PC-3 (cell line): Measurements from ENCODE around the gene CTDNEP1.

Experiments
- EZH2 ChIP-seq: fragments of 300-600 bp; sonication (generic); IDR thresholded peaks from one replicate; pipeline ENCODE4 v1.6.1; 2017; ENCODE audit warnings: antibody characterized with exemption, mild to moderate bottlenecking, low read length; ENCODE audit not compliant: unreplicated experiment
- EZH2phosphoT487 ChIP-seq: fragments of 300-600 bp; sonication (generic); IDR thresholded peaks from 2 replicates; pipeline ENCODE4 v1.6.1; 2018; ENCODE audit warnings: mild to moderate bottlenecking, antibody characterized with exemption, low read length, borderline replicate concordance
- TF ChIP-seq, protein P1 (sequence below): fragments of 300-600 bp; sonication (generic); conservative IDR thresholded peaks from 2 replicates; pipeline ENCODE4 v1.5.1; 2017; ENCODE audit warnings: antibody characterized with exemption, low read depth, mild to moderate bottlenecking, low read length

DNA sequence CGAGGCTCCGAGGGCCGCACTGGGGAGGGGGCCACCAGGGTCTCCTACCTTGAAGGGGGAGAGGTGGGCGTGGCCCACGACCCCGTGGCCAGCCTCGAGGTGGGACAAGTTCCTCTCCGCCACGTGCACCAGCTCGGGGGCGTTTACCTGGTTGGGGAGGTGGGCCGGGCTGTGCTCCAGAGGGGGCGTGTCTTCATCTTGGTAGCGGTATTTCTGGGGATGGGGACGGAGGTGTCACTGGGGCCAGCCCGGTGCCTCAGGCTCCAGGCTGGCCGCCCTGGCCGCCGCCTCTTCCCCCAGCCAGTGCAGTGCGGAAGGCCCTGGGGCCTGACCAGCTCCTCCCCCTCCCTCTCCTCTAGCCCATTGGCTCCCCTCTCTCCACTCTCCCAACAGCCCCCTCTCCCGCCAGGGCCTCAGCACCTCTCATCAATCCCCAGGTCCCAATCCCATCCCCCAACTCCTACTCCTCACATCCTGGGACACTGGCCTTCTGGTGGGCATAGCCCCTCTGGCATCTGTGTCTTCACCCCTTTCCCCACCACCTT, 43.4 kb downstream of the CTDNEP1 start:
- TF ChIP-seq, protein P1, sequence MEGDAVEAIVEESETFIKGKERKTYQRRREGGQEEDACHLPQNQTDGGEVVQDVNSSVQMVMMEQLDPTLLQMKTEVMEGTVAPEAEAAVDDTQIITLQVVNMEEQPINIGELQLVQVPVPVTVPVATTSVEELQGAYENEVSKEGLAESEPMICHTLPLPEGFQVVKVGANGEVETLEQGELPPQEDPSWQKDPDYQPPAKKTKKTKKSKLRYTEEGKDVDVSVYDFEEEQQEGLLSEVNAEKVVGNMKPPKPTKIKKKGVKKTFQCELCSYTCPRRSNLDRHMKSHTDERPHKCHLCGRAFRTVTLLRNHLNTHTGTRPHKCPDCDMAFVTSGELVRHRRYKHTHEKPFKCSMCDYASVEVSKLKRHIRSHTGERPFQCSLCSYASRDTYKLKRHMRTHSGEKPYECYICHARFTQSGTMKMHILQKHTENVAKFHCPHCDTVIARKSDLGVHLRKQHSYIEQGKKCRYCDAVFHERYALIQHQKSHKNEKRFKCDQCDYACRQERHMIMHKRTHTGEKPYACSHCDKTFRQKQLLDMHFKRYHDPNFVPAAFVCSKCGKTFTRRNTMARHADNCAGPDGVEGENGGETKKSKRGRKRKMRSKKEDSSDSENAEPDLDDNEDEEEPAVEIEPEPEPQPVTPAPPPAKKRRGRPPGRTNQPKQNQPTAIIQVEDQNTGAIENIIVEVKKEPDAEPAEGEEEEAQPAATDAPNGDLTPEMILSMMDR, result no peak
- TF ChIP-seq EZH2, result no peak
- no peak for TF ChIP-seq EZH2phosphoT487
